PFSK-1 (cell line): ENCODE results near the gene CMYA5. TPM values are rescaled to one million over a fixed set of nuclear protein-coding genes. Genes with fewer than 3 reads are reported as not detected.

Experiments
- FOXP2 ChIP-seq: optimal IDR thresholded peaks from 2 replicates; pipeline ENCODE3; 2011; ENCODE audit warnings: borderline replicate concordance, control low read depth, inconsistent platforms; ENCODE audit not compliant: insufficient read depth; ENCODE audit errors: extremely low read length, extremely low read depth
- POLR2AphosphoS5 ChIP-seq: IDR thresholded peaks from 2 replicates; pipeline ENCODE4 v1.6.1; 2012; ENCODE audit warnings: low read depth, mild to moderate bottlenecking, control low read depth, low read length, moderate library complexity
- REST ChIP-seq, 2 experiments: IDR thresholded peaks; 2 replicates each; pipeline versions ENCODE4 v1.6.1 to v1.8.0; 2011 to 2012; ENCODE audit warnings: low read depth in 2 of 2, low read length in 2 of 2, control low read depth in 1 of 2, inconsistent platforms in 1 of 2, mild to moderate bottlenecking in 1 of 2, moderate library complexity in 1 of 2; ENCODE audit not compliant: insufficient read depth in 1 of 2
- SIN3A ChIP-seq: IDR thresholded peaks from 2 replicates; pipeline ENCODE4 v1.6.1; 2012; ENCODE audit warnings: mild to moderate bottlenecking, low read length, moderate library complexity, borderline replicate concordance; ENCODE audit not compliant: insufficient read depth
- TAF1 ChIP-seq: IDR thresholded peaks from 2 replicates; pipeline ENCODE4 v1.6.1; 2012; ENCODE audit warnings: low read length, control low read depth, borderline replicate concordance; ENCODE audit not compliant: insufficient read depth
- polyA plus RNA-seq: library from polyadenylated mRNA; unstranded; fragments of >200 nt; gene quantifications from one replicate; pipeline ENCODE4 v1.2.1, GENCODE V29; 2012; ENCODE audit warnings: low read depth, missing spikeins; ENCODE audit not compliant: insufficient read length

The CMYA5 gene
- polyA plus RNA-seq, result 0.06 TPM

DNA sequence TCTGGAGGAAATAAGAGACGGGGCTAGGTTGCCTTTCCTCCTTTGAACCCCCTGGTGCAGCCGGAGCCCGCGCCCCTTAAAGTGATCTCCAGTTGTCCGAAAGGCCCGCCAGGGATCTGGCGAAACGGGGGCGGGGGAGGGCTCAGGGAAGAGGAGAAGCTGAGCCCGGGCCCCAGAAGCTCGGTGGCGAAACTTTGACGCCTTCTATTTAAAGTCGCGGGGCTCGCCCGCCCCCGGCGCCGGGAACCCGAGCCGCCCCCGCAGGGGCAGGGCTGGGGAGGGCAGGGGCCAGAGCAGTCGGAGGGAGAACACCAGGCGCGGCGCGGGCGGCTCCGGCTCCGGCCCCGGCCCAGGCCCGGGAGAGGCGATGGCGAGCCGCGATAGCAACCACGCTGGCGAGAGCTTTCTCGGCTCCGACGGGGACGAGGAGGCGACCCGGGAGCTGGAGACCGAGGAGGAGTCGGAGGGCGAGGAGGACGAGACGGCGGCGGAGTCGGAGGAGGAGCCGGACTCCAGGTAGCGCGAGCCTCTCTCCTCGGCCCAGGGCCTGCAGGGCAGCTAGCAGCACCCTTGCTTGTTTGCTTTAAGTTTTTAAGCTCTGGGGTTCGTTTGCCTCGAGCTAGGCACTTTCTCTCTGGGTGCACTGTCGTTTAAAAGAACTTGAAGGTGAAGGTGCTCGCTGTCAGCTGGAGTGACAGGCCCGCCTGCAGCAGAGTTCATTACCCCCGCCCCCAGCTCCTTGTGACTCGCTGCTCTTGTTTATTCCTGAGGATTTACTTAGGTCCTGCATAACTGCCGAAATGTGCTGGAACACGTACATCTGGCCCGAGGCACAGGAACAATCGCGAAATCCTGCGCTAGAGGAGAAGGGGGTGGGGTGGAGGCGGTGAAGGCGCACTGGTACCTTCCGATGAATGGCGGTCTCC lies at the start of gene CMYA5:
Gene CMYA5 (plus strand): TSS at position 296 of the 926 bp plus-strand sequence. CDS start 72 bp downstream, at position 368.
- TF ChIP-seq TAF1 (no peak), POLR2AphosphoS5 (no peak), REST (IDR thresholded peaks at IDR 0.05; ENCODE audit: insufficient read depth in 1 of 2, low read depth in 2 of 2, low read length in 2 of 2) (no peak), FOXP2 (no peak), SIN3A (no peak)

- TF ChIP-seq TAF1, result no peak
- TF ChIP-seq POLR2AphosphoS5, result no peak
- no peak for TF ChIP-seq REST (IDR thresholded peaks at IDR 0.05; ENCODE audit: insufficient read depth in 1 of 2, low read depth in 2 of 2, low read length in 2 of 2)
- TF ChIP-seq FOXP2, result no peak
- TF ChIP-seq SIN3A, result no peak
These were observed 49.0 kb upstream of the CMYA5 start for GRCh38 chr5:79640571-79641055.

DNA sequence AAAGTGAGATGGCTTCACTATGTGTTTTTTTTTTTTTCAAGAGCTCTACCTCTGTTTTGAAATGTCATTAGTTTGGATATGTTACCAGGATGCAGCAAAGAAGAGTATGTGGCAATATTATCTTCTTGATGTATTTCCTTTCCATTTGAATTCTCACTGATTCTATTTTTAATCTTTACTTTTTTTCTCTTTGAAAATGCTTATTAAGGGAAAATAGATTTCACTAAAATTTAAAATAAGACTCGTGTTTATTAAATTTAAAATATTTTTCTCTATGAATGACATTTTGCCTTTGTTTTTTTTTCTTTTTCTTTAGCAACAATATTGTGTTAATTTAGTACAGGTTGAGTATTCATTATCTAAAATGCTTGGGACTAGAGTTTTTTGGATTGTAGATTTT lies 48.2 kb upstream of the CMYA5 start:
- TF ChIP-seq TAF1 (no peak), SIN3A (no peak), POLR2AphosphoS5 (no peak), REST (IDR thresholded peaks at IDR 0.05; ENCODE audit: insufficient read depth in 1 of 2, low read depth in 2 of 2, low read length in 2 of 2) (no peak), FOXP2 (no peak)

DNA sequence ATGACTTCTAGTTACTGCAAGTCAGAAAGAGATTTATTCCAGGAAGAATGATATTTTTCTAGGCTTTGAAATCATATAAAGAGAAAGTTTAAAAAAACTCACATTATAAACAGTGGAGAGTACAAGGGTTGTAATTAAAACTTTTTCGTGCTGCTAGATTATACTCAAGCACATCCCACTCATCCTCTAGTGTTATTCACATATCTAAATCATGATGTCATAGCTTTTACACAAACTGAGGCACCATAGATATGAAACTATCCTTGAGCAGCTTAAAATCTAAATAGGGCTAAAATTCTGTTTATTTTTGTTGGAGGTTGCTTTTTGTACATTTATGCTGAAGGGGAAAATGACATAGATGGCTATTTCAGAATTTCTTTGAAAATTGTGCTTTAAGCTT lies 47.4 kb upstream of the CMYA5 start:
- TF ChIP-seq FOXP2 (no peak), POLR2AphosphoS5 (no peak), SIN3A (no peak), REST (IDR thresholded peaks at IDR 0.05; ENCODE audit: insufficient read depth in 1 of 2, low read depth in 2 of 2, low read length in 2 of 2) (no peak)

DNA sequence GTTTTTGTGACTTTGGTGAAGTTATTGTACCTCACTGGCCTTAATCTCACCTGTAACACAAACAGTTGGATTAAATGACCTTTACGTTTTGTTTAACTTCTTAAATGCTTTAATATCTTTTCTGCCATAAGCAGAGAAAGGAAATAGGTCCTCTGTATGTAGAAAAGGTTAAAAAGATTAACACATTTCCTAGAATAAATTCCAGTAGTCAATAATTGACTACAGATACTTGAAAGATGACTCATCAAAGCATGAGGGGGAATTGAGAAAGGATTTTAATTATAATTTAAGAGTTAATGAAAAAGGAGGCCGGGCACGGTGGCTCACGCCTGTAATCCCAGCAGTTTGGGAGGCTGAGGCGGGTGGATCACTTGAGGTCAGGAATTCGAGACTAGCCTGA lies 35.8 kb upstream of the CMYA5 start:
- TF ChIP-seq REST (IDR thresholded peaks at IDR 0.05; ENCODE audit: insufficient read depth in 1 of 2, low read depth in 2 of 2, low read length in 2 of 2), result no peak
- TF ChIP-seq FOXP2, result no peak
- no peak for TF ChIP-seq POLR2AphosphoS5
- TF ChIP-seq TAF1, result no peak
- TF ChIP-seq SIN3A, result no peak
